T-helper 1 cell (primary cell): Measurements from ENCODE around the gene MRPL18.

Source experiments
- DNase-seq, 5 donors: peaks; one replicate each; pipeline ENCODE4 v3.0.0-alpha.2; 2012 to 2020

Gene MRPL18

DNA sequence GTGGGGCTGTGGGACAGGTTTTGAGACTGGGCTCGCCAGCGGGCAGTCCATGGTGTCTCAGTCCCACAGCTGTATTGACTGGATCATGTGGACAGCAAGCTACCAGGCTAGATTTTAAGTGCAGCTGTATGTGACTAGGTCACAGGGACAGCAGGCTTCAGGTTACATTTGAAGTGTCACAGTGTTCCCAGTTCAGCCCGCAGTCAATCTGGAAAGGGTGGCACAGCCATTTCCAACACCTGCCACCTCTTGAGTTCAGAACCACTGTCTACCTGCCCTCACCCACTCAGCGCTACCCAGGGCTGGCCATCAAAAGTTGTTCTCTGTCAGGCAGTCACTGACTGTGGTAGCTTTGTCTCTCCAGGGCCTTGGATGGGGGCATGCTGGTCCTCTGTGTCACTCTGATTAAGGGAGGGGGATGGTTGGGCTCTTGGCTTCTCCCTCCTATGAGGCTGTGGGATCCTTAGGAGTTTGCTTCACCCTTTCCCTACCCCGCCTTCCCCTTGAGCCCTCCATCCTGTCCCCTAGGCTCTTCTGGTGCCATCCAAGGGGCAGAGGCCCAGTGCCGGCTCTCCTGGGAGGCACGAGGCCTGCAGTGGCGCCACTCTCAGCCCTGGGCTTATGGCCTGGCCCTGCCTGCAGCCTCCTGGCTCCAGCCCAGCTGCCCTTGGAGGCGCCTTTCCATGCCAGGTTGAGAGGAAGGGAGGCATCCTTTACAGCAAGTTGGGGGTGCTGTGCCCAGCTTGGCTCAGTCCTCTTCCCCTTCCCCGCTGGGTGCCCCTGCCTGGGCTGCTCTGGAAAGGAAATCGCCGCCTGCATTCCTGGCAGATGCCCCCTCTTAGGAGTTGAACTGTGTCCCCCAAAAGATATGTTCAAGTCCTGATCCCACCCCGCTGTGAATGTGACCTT, 54.7 kb downstream of the MRPL18 start:
- DNase-seq = no peak
